ENCODE measurements around the gene CCT6B.
A peak's percentile ranks its signal among the peaks of the same experiment; 100 is the strongest.

Gene CCT6B, protein sequence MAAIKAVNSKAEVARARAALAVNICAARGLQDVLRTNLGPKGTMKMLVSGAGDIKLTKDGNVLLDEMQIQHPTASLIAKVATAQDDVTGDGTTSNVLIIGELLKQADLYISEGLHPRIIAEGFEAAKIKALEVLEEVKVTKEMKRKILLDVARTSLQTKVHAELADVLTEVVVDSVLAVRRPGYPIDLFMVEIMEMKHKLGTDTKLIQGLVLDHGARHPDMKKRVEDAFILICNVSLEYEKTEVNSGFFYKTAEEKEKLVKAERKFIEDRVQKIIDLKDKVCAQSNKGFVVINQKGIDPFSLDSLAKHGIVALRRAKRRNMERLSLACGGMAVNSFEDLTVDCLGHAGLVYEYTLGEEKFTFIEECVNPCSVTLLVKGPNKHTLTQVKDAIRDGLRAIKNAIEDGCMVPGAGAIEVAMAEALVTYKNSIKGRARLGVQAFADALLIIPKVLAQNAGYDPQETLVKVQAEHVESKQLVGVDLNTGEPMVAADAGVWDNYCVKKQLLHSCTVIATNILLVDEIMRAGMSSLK

DNA sequence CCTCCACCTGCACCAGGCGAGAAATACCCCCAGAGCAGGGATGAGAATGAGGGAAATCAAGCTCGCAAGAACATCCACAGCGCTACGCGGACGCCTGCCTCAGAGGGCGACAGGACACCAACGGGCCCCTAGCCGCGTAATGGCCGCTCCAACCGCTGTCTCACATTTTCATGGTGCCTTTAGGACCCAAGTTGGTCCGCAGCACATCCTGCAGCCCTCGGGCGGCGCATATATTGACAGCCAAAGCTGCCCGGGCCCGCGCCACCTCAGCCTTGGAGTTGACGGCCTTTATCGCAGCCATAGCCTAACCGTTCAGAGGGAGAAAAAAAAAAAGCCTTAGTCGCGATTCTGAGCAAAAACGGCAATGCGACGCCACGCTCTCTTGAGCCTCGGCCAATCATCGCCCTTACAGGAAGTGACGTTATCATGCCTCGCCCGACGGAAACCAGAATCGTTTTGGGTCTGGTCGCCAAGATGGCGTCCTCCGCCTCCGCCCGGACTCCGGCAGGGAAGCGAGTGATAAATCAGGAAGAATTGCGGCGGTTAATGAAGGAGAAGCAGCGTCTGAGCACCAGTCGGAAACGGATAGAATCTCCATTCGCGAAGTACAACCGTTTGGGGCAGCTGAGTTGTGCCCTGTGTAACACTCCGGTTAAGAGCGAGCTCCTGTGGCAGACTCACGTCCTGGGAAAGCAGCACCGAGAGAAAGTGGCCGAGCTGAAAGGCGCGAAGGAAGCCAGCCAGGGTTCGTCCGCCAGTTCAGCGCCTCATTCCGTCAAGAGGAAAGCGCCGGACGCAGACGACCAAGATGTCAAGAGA lies at the start of gene CCT6B, which contains the start of gene ZNF830:
Gene CCT6B (minus strand): TSS at position 368 of the 819 bp plus-strand sequence. CDS start 67 bp downstream, at position 301.
Gene ZNF830 (plus strand): TSS at position 448 of the 819 bp plus-strand sequence. CDS start 27 bp downstream, at position 475.
- H3K4me3 ChIP-seq (ENCODE audit: low read length), result peak within 1 kb of the TSS; percentile 92
- TF ChIP-seq, protein P1, sequence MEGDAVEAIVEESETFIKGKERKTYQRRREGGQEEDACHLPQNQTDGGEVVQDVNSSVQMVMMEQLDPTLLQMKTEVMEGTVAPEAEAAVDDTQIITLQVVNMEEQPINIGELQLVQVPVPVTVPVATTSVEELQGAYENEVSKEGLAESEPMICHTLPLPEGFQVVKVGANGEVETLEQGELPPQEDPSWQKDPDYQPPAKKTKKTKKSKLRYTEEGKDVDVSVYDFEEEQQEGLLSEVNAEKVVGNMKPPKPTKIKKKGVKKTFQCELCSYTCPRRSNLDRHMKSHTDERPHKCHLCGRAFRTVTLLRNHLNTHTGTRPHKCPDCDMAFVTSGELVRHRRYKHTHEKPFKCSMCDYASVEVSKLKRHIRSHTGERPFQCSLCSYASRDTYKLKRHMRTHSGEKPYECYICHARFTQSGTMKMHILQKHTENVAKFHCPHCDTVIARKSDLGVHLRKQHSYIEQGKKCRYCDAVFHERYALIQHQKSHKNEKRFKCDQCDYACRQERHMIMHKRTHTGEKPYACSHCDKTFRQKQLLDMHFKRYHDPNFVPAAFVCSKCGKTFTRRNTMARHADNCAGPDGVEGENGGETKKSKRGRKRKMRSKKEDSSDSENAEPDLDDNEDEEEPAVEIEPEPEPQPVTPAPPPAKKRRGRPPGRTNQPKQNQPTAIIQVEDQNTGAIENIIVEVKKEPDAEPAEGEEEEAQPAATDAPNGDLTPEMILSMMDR (IDR thresholded peaks at IDR 0.05; ENCODE audit: insufficient read depth, low read depth, low read length, missing control alignments), result no peak
- peak; percentile 96 for DNase-seq (ENCODE audit: low read depth)

DNA sequence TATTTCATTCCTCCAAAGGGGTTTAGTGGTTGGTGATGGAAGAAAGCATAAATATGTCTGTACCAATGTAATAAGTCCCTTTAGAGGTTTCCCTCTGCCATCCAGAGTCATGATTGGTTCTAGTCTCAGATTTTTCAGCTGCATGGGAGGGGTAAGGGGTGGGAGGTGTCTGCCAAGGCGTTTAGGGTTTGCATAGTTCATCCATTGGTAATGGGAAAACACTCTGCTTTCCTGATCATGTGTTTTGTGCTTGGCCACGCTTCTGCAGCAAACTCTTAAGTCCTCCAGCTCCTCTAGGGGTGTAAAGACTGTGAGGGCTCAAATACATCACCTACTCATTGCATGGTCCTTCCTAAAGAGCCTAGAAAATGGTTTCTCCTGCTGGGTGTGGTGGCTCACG lies 48.8 kb upstream of the CCT6B start:
- TF ChIP-seq, protein P1 (IDR thresholded peaks at IDR 0.05; ENCODE audit: insufficient read depth, low read depth, low read length, missing control alignments), result no peak

DNA sequence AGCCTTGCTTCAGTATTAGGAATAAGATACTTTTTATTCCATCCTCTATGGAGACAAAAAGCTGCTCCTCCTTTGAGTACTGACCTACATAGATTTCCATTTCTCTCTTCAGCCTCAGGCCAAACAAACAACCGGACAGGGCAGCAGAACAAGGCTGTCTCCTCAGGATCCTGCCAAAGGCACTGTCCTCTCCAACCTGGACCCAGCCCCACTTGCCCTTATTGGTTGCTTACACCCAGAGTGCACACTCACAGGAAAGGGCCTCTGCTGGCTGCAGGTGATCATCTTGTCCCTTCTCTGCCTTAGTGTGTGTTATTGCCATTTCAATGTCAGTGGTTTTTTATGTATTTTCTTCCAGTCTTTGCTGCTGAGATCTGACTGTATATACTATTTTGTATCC lies 45.7 kb upstream of the CCT6B start:
- TF ChIP-seq, protein P1 (IDR thresholded peaks at IDR 0.05; ENCODE audit: insufficient read depth, low read depth, low read length, missing control alignments), result no peak
- DNase-seq (ENCODE audit: low read depth), result no peak
- no peak overlapping the region for H3K4me3 ChIP-seq (ENCODE audit: low read length)

More for the DNA sequence above, 48.8 kb upstream of the CCT6B start:
- DNase-seq (ENCODE audit: low read depth), result no peak
- H3K4me3 ChIP-seq (ENCODE audit: low read length), result no peak overlapping the region

DNA sequence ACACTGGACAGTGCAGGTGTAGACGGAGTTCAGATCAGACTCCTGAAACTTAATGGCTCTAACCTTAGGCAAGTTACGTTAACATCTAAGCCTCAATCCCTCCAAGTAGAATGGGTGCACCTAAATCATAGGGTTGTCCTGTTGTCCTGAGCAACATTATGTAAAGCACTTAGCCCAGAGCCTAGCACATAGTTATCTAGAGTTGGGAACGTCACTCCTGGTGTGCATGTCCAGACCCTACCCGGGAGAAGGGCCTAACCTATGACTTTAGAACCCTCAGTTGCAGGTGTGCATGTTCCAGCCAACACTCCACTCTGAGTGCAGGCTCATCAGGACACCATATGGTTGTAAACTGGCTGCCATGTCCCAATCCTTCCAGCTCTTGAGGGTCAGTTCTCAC lies 45.1 kb upstream of the CCT6B start:
- TF ChIP-seq, protein P1 (IDR thresholded peaks at IDR 0.05; ENCODE audit: insufficient read depth, low read depth, low read length, missing control alignments), result no peak
- no peak overlapping the region for H3K4me3 ChIP-seq (ENCODE audit: low read length)
- no peak for DNase-seq (ENCODE audit: low read depth)

DNA sequence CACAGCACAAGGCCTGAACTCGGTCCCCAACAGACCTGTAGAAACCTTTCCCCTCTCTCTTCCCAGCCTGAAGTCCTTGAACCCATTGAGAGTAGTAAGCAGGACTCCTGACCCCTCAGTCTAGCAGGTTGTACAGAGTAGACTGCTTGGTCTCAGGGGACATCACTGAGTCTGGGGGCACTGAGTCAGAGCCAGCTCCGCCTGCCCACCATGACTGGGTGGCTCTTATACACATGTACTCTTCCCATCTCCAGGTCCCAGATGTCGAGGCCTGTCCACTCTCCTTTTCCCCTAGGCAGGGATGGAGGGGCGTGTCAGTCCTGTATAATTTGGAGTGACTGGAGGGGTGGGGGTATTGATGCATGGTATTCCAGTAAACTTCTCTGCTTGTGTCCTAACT lies 42.5 kb upstream of the CCT6B start:
- no peak overlapping the region for H3K4me3 ChIP-seq (ENCODE audit: low read length)
- TF ChIP-seq, protein P1 (IDR thresholded peaks at IDR 0.05; ENCODE audit: insufficient read depth, low read depth, low read length, missing control alignments), result no peak
- DNase-seq (ENCODE audit: low read depth), result no peak

DNA sequence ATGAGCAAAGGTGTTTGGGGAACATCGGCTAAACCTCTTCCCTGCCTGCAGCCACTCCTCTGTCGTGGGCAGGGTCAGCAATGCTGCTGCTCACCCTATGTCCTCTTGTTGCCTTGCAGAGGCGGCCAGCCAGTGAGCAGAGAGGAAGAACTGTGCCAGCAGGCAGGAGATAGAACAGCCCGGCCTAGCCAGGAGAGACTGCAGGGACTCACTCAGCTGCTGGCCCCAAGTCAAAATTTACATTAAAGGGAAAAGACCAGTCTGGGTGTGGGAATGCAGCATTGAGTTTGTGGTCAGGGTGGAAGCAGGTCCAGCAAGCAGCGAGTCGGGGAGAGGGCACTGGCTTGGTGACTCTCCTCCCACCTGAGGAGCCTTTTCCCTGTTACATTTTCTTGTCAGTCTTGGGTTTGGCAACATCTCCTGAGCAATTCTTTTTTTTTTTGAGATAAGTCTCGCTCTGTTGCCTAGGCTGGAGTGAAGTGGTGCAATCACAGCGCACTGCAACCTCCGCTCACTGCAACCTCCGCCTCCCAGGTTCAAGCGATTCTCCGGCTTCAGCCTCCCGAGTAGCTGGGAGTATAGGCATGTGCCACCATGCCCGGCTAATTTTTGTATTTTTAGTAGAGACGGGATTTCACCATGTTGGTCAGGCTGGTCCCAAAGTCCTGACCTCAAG lies 41.8 kb upstream of the CCT6B start:
- TF ChIP-seq, protein P1 (IDR thresholded peaks at IDR 0.05; ENCODE audit: insufficient read depth, low read depth, low read length, missing control alignments), result no peak
- no peak for DNase-seq (ENCODE audit: low read depth)
- H3K4me3 ChIP-seq (ENCODE audit: low read length), result no peak overlapping the region

Measured in epithelial cell of esophagus (primary cell).